Measurements from ENCODE around the gene INAFM1. TPM values are rescaled to one million over a fixed set of nuclear protein-coding genes. Genes with fewer than 3 reads are reported as not detected.
"Not testable (repeated sequence)": the region's sequence is repeated elsewhere in the genome, so short reads cannot be mapped to it uniquely, and the experiment has no call there.

INAFM1 gene
- total and polyA plus RNA-seq, 8 donors = 10.6 to 37.7 (median 15.6) TPM

GRCh38 chr19:47284324-47284899 lies 9.7 kb downstream of the INAFM1 start:
- peak; percentile 80 to 82 (median 81) for TF ChIP-seq CTCF (IDR thresholded peaks at IDR 0.05)
- no peaks in the 10 kb centered on the region for H3K36me3 ChIP-seq
- 29 to 31% methylated on average over 9 of the region's 9 CpGs for WGBS, 2 donors
- peak in 2 of 6 donors; percentile 38 to 51 for DNase-seq
- no peaks in the 10 kb centered on the region for H3K27me3 ChIP-seq
- H3K4me3 ChIP-seq = no peak overlapping the region
- no peak overlapping the region for H3K27ac ChIP-seq
- FAIRE-seq = no peak
- ATAC-seq = peak; percentile 60 to 74 (median 66)
- intact Hi-C loops (cut with DNase I) = no loop called here
- no peaks in the 10 kb centered on the region for H3K9me3 ChIP-seq
- H3K4me1 ChIP-seq = no peaks in the 10 kb centered on the region

- no peak for FAIRE-seq
- no peaks in the 10 kb centered on the region for H3K36me3 ChIP-seq
- no peak overlapping the region for H3K27ac ChIP-seq
- H3K4me3 ChIP-seq = no peak overlapping the region
- intact Hi-C loops (cut with DNase I) = loop anchor here in 2 of 3 donors (5.0 to 10.0 kb wide), 3 partner anchors 89 to 399 kb away; no protein-coding TSS in a partner anchor
- DNase-seq = peak in 4 of 6 donors; percentile 59 to 77 (median 72)
- 36 to 39% methylated on average over 12 of the region's 12 CpGs for WGBS, 2 donors
- ATAC-seq = peak; percentile 93 to 98 (median 94)
- no peaks in the 10 kb centered on the region for H3K27me3 ChIP-seq
- no peaks in the 10 kb centered on the region for H3K9me3 ChIP-seq
- no peaks in the 10 kb centered on the region for H3K4me1 ChIP-seq
- TF ChIP-seq CTCF (IDR thresholded peaks at IDR 0.05) = peak; percentile 55 to 75 (median 62)
These were observed 21.4 kb downstream of the INAFM1 start for GRCh38 chr19:47296036-47296435.

GRCh38 chr19:47300867-47301266 lies 26.2 kb downstream of the INAFM1 start:
- H3K27me3 ChIP-seq; FAIRE-seq; H3K36me3 ChIP-seq; H3K9me3 ChIP-seq; DNase-seq; ATAC-seq; intact Hi-C loops (cut with DNase I); H3K27ac ChIP-seq; H3K4me3 ChIP-seq; H3K4me1 ChIP-seq: not testable (repeated sequence)
- 94 to 97% methylated on average over 13 to 14 of the region's 14 CpGs for WGBS, 2 donors

GRCh38 chr19:47302249-47302648 lies 27.6 kb downstream of the INAFM1 start:
- intact Hi-C loops (cut with DNase I) = no loop called here
- no peak for ATAC-seq
- Histone ChIP-seq H3K4me3 (no peak overlapping the region), H3K36me3 (no peaks in the 10 kb centered on the region), H3K4me1 (no peaks in the 10 kb centered on the region), H3K27me3 (no peaks in the 10 kb centered on the region), H3K27ac (no peak overlapping the region), H3K9me3 (no peaks in the 10 kb centered on the region)
- FAIRE-seq = no peak
- TF ChIP-seq CTCF (IDR thresholded peaks at IDR 0.05) = no peak
- 92 to 96% methylated on average over 10 of the region's 10 CpGs for WGBS, 2 donors
- DNase-seq = no peak

- H3K36me3 ChIP-seq = no peaks in the 10 kb centered on the region
- intact Hi-C loops (cut with DNase I) = no loop called here
- H3K9me3 ChIP-seq = no peaks in the 10 kb centered on the region
- FAIRE-seq = no peak
- H3K4me3 ChIP-seq = no peak overlapping the region
- no peaks in the 10 kb centered on the region for H3K4me1 ChIP-seq
- no peak for DNase-seq
- TF ChIP-seq CTCF (IDR thresholded peaks at IDR 0.05) = no peak
- H3K27ac ChIP-seq = no peak overlapping the region
- no peak for ATAC-seq
- no peaks in the 10 kb centered on the region for H3K27me3 ChIP-seq
- WGBS, 2 donors = 83 to 94% methylated on average over 6 of the region's 6 CpGs
These were observed 29.3 kb downstream of the INAFM1 start for GRCh38 chr19:47303966-47304365.

All from pancreas (tissue), 10 donors.